Osteocyte (in vitro differentiated cells): Measurements from ENCODE around the gene FGD4. TPM values are rescaled to one million over a fixed set of nuclear protein-coding genes. Genes with fewer than 3 reads are reported as not detected.

Experiments
- DNase-seq: peaks from one replicate; pipeline ENCODE4 v3.0.0; 2021; ENCODE audit warnings: mixed read lengths; ENCODE audit not compliant: unreplicated experiment; ENCODE audit errors: extremely low spot score
- H3K27ac Mint-ChIP-seq: one replicate; pipeline ENCODE4 v1.8.0; 2021; ENCODE audit warnings: mild to moderate bottlenecking, mixed read lengths; ENCODE audit not compliant: unreplicated experiment
- H3K27me3 Mint-ChIP-seq: one replicate; pipeline ENCODE4 v1.8.0; 2021; ENCODE audit warnings: mixed read lengths; ENCODE audit not compliant: unreplicated experiment
- H3K36me3 Mint-ChIP-seq: one replicate; pipeline ENCODE4 v1.8.0; 2021; ENCODE audit warnings: mixed read lengths; ENCODE audit not compliant: unreplicated experiment
- H3K4me1 Mint-ChIP-seq: one replicate; pipeline ENCODE4 v1.8.0; 2021; ENCODE audit warnings: mixed read lengths; ENCODE audit not compliant: unreplicated experiment
- H3K4me3 Mint-ChIP-seq: one replicate; pipeline ENCODE4 v1.8.0; 2021; ENCODE audit warnings: mild to moderate bottlenecking, moderate library complexity, mixed read lengths; ENCODE audit not compliant: unreplicated experiment
- H3K9me3 Mint-ChIP-seq: one replicate; pipeline ENCODE4 v1.8.0; 2021; ENCODE audit warnings: mixed read lengths; ENCODE audit not compliant: unreplicated experiment
- CTCF ChIP-seq: fragments of 200-600 bp; sonication (generic); IDR thresholded peaks from 2 replicates; pipeline ENCODE4 v1.5.0; 2021; ENCODE audit warnings: antibody characterized with exemption, mild to moderate bottlenecking, moderate library complexity
- total RNA-seq: library from RNA; stranded (reverse); gene quantifications from 2 replicates; pipeline ENCODE4 v1.2.1, GENCODE V29; 2021

FGD4 gene
- total RNA-seq, 1 donor from 2014 or later, result 8.0 TPM

- no peaks in the 10 kb centered on the region for H3K4me1 Mint-ChIP-seq
- no peak overlapping the region for H3K4me3 Mint-ChIP-seq
- no peak overlapping the region for H3K27ac Mint-ChIP-seq
- H3K9me3 Mint-ChIP-seq, result no peaks in the 10 kb centered on the region
- TF ChIP-seq CTCF, result no peak
- peaks cover 2% of the 10 kb centered on the region for H3K27me3 Mint-ChIP-seq
- no peaks in the 10 kb centered on the region for H3K36me3 Mint-ChIP-seq
- no peak for DNase-seq
Observed at GRCh38 chr12:32379213-32379612, 20.1 kb upstream of the FGD4 start.

- H3K4me3 Mint-ChIP-seq, result no peak overlapping the region
- DNase-seq, result no peak
- H3K27me3 Mint-ChIP-seq, result peaks cover 2% of the 10 kb centered on the region
- no peaks in the 10 kb centered on the region for H3K9me3 Mint-ChIP-seq
- H3K27ac Mint-ChIP-seq, result no peak overlapping the region
- H3K4me1 Mint-ChIP-seq, result no peaks in the 10 kb centered on the region
- H3K36me3 Mint-ChIP-seq, result no peaks in the 10 kb centered on the region
- no peak for TF ChIP-seq CTCF
Observed at GRCh38 chr12:32379667-32380066, 19.7 kb upstream of the FGD4 start.

- H3K9me3 Mint-ChIP-seq, result no peaks in the 10 kb centered on the region
- no peak for DNase-seq
- H3K36me3 Mint-ChIP-seq, result no peaks in the 10 kb centered on the region
- H3K27me3 Mint-ChIP-seq, result peaks cover 2% of the 10 kb centered on the region
- no peak overlapping the region for H3K27ac Mint-ChIP-seq
- TF ChIP-seq CTCF, result no peak
- H3K4me1 Mint-ChIP-seq, result no peaks in the 10 kb centered on the region
- H3K4me3 Mint-ChIP-seq, result no peak overlapping the region
Observed at GRCh38 chr12:32382226-32382625, 17.1 kb upstream of the FGD4 start.

GRCh38 chr12:32390572-32391219, 8.7 kb upstream of the FGD4 start:
- Mint-ChIP-seq H3K9me3 (no peaks in the 10 kb centered on the region), H3K4me3 (no peak overlapping the region), H3K27ac (no peak overlapping the region), H3K27me3 (peaks cover under 1% of the 10 kb centered on the region), H3K36me3 (no peaks in the 10 kb centered on the region), H3K4me1 (no peaks in the 10 kb centered on the region)
- DNase-seq, result no peak
- no peak for TF ChIP-seq CTCF

GRCh38 chr12:32395026-32395425, 4.3 kb upstream of the FGD4 start:
- Mint-ChIP-seq H3K9me3 (no peaks in the 10 kb centered on the region), H3K4me1 (peaks cover 3% of the 10 kb centered on the region), H3K27ac (no peak overlapping the region), H3K4me3 (no peak overlapping the region), H3K27me3 (peaks cover 9% of the 10 kb centered on the region), H3K36me3 (no peaks in the 10 kb centered on the region)
- no peak for TF ChIP-seq CTCF
- DNase-seq, result no peak
